Non-pigmented ciliary epithelial cell (primary cell): ENCODE results near the gene TSPAN14.
"Not testable (repeated sequence)": the region's sequence is repeated elsewhere in the genome, so short reads cannot be mapped to it uniquely, and the experiment has no call there.

Source experiments
- DNase-seq: peaks from one replicate; pipeline ENCODE4 v3.0.0-alpha.2; 2010; ENCODE audit warnings: low read depth

Gene TSPAN14, protein sequence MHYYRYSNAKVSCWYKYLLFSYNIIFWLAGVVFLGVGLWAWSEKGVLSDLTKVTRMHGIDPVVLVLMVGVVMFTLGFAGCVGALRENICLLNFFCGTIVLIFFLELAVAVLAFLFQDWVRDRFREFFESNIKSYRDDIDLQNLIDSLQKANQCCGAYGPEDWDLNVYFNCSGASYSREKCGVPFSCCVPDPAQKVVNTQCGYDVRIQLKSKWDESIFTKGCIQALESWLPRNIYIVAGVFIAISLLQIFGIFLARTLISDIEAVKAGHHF

GRCh38 chr10:80453842-80454512 lies at the start of gene TSPAN14:
Gene TSPAN14 (plus strand): TSS chr10:80454310. CDS start chr10:80489234, 34,924 bp downstream.
- DNase-seq, result no peak

DNA sequence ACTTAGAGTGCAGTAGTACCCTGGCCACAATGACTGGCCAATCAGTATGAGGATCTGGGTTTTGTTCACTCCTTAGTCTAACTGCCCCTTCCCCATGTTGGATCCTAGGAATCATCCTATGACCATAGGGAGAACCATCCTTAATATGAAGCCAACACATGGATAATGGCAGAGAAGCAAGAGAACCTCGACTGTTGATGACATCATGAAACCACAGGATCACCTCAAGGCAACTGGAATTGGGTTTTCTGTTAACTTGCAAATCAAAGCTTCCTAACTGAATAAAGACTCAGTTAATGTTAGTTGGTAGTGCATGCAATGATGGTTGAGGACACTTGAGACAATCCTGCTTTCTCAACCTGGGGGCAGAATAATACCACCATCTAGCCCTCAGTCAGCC lies 49.1 kb upstream of the TSPAN14 start:
- DNase-seq, result no peak

DNA sequence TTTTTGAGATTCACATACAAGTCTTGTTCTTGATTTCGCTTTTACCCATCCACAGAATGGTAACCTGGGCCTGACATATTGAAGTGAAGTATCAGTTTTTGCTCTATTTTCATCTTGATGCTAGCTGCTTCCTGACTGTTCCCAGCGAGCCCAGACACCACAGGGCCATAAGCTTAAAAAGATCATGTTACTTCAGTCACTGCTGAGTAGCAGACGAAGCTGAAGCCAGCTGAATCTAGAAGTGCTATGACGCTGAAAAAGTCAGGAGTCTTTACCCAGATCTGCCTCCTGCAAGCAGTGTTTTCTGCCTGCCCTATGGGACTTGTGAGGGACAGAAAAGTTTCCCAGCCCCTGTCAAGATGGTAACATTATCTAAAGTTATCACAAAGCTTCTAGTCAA lies 48.5 kb upstream of the TSPAN14 start:
- no peak for DNase-seq

GRCh38 chr10:80406204-80406603 lies 47.9 kb upstream of the TSPAN14 start:
- DNase-seq, result no peak

GRCh38 chr10:80407812-80408241 lies 46.3 kb upstream of the TSPAN14 start:
- DNase-seq, result no peak

GRCh38 chr10:80408242-80409101 lies 45.6 kb upstream of the TSPAN14 start, which contains the start of gene PRXL2A:
Gene PRXL2A (plus strand): TSS chr10:80408551. CDS start chr10:80420468, 11,917 bp downstream.
- no peak for DNase-seq

DNA sequence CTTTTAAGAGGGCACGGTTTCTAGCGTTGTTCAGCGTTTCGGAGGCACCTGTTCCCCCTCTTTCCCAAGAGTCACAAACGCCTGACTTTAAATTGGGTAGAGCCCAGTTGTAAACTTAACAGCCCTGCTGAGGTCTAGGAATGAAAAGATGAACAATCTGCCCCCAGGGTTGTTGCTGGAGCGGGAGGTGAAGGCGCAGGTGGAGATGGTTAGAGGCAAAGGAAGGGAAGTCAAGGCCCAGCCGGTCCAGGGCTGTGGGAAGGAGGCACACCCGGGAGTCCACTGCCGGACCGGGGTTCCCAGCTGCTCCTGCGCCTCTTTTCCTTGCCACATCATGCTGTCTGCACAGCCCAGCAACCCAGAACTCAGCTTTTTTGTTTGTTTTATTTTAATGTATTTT lies 45.0 kb upstream of the TSPAN14 start:
- DNase-seq, result no peak

- no peak for DNase-seq
These were observed 44.0 kb upstream of the TSPAN14 start for GRCh38 chr10:80410122-80410521.

DNA sequence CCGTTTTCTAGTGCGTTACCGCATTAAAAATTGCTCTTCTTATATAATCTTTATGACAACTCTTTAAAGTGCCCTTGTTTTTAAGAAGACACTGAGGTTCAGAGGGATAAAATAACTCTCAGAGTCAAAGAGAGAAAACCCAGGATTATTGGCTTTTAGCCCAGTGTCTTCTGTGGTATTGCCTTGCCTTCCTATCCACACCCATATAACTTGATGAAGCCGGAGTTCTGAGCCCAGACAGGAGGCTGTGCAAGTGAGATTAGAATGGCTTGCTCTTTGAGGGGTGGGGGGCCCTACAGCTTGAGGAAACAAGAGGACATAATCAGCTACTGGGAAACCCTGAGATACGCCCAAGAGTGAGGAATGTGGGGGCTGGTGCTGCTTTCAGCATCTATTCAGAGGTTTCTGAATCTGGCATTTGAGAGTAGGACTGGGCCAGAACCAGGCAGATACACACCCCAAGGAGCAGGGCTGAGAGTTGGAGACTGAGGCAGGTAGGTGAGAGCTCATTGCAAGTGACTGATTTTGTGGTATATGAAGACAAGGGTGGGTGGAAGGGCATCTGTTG lies 43.4 kb upstream of the TSPAN14 start:
- no peak for DNase-seq

- DNase-seq, result no peak
These were observed 42.8 kb upstream of the TSPAN14 start for GRCh38 chr10:80411267-80411668.

DNA sequence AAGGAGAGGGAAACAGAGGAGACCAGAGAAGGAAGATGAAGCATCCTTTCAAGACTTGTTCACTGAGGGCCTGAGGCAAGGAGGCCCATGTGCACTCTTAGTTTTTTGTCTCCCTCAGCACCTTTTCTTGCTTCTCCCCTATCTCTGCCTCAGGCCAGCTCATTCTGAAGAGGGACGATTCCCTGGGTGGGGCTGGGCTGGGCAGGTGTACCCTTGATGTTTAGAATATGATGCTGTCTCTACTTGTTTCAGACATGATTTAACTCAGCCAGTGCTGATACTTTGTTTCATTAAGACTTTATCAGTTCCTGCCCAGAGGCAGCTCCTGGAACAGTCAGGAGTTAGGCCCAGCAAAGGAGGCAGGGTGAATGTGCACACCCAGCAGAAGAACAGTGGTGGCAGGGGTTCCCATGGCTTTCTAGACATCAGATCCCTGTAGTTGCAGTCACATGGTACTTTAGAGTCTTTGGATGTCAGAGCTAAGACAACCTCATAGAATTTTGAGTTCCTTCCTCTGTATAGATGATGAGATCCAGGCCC lies 42.4 kb upstream of the TSPAN14 start:
- DNase-seq, result no peak

DNA sequence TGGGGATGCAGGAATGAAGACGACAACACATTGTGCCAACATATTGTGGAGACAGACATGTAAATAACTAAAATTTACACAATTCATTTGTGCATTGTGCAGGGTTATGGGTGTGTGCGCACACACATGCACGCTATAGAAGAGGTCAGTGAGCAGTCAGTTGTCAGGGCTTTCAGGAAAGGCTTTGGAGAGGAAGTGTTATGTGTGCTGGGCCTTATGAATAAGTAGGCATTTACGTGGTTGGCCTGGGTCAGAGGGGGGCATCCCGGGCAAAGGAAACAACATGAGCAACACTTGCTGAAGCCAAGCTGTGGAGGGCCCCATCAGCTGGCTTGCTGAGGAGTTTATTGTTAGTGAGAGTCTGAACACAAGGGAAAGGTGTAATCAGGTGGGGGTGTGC lies 41.6 kb upstream of the TSPAN14 start:
- DNase-seq, result no peak

DNA sequence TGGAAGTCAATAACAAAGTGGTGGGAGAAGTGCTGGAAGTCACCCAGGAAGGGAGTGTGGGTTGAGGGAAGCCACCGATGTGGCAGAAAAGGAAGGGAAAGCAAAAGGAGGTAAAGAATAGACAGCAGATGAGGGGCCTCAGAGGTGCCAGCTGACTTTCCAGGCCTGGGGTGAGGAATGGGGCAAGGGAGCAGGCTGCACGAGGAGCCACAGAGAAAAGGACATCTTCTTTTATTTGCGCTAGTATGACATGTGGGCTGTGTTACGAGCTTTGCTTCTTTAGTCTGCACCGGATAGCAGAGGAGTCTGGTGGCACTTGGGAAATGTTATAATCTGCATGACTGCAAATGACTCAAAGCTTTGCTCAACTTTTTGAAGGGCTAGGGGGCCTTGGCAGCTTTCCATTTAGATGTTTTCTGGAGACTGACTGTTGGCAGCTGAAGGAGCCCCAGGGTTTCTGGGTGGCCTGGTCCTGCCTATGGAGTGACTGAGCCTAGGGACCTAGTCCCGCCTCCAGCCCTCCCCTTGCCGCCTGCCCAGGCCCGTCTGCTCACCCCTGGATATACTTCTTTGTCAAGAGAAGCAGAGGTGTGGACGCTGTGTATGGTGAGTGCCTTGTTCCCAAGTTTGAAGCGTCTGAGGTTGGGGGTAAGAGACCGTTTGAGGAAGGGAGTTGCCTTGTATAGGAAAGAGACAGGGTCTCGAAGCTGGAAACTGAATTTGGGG lies 40.7 kb upstream of the TSPAN14 start:
- peak; percentile 22 for DNase-seq

DNA sequence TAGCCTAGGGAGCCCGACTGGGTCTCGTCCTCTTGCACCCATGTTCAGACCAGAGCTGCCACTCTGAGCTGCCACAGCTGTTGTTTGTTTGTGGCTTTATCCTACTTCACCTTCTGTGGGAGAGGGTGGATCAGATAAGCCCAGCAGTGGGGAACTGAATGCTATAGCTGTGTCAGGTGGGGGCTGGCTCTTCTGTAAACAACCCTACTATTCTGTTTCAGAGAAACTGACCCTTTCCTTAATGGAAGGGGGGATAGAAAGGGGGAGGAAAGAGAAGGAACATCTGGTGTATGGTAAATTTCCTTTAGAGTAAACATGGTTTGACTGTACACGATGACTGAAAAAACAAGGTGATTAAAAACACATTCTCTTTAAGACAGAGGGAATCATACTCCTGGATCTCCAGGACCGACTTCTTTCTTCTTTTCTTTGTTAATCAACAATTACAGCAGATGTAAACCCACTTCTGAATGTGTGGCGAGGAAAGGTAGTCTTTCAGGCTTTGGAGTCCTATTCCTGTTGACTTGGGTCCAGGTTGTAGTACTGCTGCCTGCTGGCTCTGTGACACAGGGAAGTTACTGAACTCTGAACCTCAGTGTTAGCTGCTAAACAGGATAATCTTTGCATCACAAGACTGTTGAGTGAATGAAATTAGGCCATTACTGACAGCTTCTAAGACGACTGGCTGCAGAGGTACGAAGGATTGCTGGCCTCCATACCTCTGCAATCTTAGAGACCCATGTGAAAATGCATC lies 39.8 kb upstream of the TSPAN14 start:
- no peak for DNase-seq

DNA sequence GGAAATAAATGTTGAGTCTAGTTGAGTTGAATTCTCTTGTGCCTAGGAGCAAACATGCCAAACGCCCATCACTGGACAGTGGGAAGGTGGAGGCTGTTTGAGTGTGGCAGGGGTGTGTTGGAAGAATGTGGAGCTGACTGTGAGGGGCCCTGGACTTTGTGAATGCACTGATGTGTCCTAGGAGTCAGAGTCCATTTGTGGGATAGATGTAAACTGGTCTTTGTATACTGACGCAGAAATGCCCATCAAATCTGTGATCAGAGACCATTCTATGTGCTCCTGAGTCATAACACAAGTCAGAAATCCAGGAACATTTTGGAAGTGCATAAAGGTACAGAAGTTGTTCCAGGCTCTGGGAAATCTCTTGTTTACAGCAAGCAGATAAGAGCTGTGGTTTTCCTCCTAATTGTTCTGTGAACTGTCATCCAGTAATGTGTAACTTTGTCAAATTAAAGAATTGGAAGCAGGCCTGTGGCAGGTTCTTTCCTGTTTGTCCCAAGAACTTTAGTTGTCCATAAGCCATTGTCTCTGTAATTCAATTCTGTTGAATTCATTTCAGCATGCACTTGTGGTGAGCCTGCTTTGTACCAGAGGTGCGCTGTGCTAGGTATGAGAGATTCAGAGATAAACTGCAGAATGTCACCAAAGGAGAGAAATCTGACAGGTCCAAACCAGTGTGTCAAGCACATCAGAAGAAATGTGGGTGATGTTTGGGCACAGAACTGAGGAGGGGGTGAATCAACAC lies 38.2 kb upstream of the TSPAN14 start:
- DNase-seq, result no peak

- DNase-seq, result no peak
These were observed 37.5 kb upstream of the TSPAN14 start for GRCh38 chr10:80416479-80417098.

DNA sequence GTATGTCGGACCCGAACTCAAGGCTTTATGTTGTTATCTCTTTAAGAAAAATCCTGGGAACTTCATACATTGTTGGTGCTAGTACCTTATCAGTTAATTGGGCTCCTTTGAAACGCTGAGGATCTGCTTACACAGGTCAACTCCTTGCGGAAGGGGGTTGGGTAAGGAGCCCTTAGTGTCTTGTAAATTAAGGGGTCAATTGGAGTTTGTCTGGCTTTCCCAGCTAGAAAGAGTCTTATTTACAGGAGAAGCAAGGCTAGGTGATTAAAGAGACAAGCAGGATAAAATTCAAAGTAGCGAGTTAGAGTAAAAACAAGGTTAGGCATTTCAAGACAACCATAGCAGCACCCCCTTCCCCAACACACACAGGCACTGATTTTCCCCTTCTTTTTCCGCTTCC lies 36.9 kb upstream of the TSPAN14 start:
- not testable (repeated sequence) for DNase-seq

- no peak for DNase-seq
These were observed 32.9 kb upstream of the TSPAN14 start for GRCh38 chr10:80421050-80421706.
